ENCODE results near the gene PRKX. TPM values are rescaled to one million over a fixed set of nuclear protein-coding genes. Genes with fewer than 3 reads are reported as not detected.
"Not testable (repeated sequence)": the region's sequence is repeated elsewhere in the genome, so short reads cannot be mapped to it uniquely, and the experiment has no call there.

PRKX gene
- total and polyA plus RNA-seq, 2 donors from 2014 or later = 7.7 to 116 TPM

GRCh38 chrX:3666975-3667374, 46.5 kb downstream of the PRKX start:
- TF ChIP-seq CTCF (IDR thresholded peaks at IDR 0.05; ENCODE audit: borderline replicate concordance, extremely low read depth, insufficient read depth) = no peak
- Histone ChIP-seq H3K9ac (ENCODE audit: low read length in 3 of 3) (no peak overlapping the region), H3K4me1 (ENCODE audit: control insufficient read depth in 2 of 3, insufficient read depth in 2 of 3, low read depth in 1 of 3, low read length in 3 of 3) (no peaks in the 10 kb centered on the region), H3K4me3 (ENCODE audit: low read length in 3 of 3) (no peak overlapping the region), H3K27me3 (ENCODE audit: control insufficient read depth, insufficient read depth, low read length) (no peaks in the 10 kb centered on the region), H3K27ac (ENCODE audit: low read depth in 2 of 2, low read length in 2 of 2) (no peak overlapping the region), H3K36me3 (ENCODE audit: control insufficient read depth in 2 of 3, insufficient read depth in 3 of 3, low read length in 3 of 3) (peaks cover 0 to 2% (median 0%) of the 10 kb centered on the region in 3 donors), H3K9me3 (ENCODE audit: control insufficient read depth in 2 of 3, insufficient read depth in 1 of 3, low read length in 3 of 3) (no peaks in the 10 kb centered on the region)
- DNase-seq (no peak), FAIRE-seq (no peak)
- intact Hi-C loops (cut with DNase I) = no loop called here

GRCh38 chrX:3664921-3665320, 48.5 kb downstream of the PRKX start:
- TF ChIP-seq CTCF (IDR thresholded peaks at IDR 0.05; ENCODE audit: borderline replicate concordance, extremely low read depth, insufficient read depth) = no peak
- FAIRE-seq (no peak), DNase-seq (no peak)
- intact Hi-C loops (cut with DNase I) = no loop called here
- H3K4me1 ChIP-seq (ENCODE audit: control insufficient read depth in 2 of 3, insufficient read depth in 2 of 3, low read depth in 1 of 3, low read length in 3 of 3) = no peaks in the 10 kb centered on the region
- no peak overlapping the region for H3K27ac ChIP-seq (ENCODE audit: low read depth in 2 of 2, low read length in 2 of 2)
- H3K9ac ChIP-seq (ENCODE audit: low read length in 3 of 3) = no peak overlapping the region
- H3K27me3 ChIP-seq (ENCODE audit: control insufficient read depth, insufficient read depth, low read length) = no peaks in the 10 kb centered on the region
- H3K4me3 ChIP-seq (ENCODE audit: low read length in 3 of 3) = no peak overlapping the region
- H3K9me3 ChIP-seq (ENCODE audit: control insufficient read depth in 2 of 3, insufficient read depth in 1 of 3, low read length in 3 of 3) = no peaks in the 10 kb centered on the region
- peaks cover 0 to 2% (median 0%) of the 10 kb centered on the region in 3 donors for H3K36me3 ChIP-seq (ENCODE audit: control insufficient read depth in 2 of 3, insufficient read depth in 3 of 3, low read length in 3 of 3)

- H3K27me3 ChIP-seq (ENCODE audit: control insufficient read depth, insufficient read depth, low read length); H3K36me3 ChIP-seq (ENCODE audit: control insufficient read depth in 2 of 3, insufficient read depth in 3 of 3, low read length in 3 of 3); H3K4me3 ChIP-seq (ENCODE audit: low read length in 3 of 3); H3K9ac ChIP-seq (ENCODE audit: low read length in 3 of 3); FAIRE-seq; H3K4me1 ChIP-seq (ENCODE audit: control insufficient read depth in 2 of 3, insufficient read depth in 2 of 3, low read depth in 1 of 3, low read length in 3 of 3); DNase-seq; H3K9me3 ChIP-seq (ENCODE audit: control insufficient read depth in 2 of 3, insufficient read depth in 1 of 3, low read length in 3 of 3); intact Hi-C loops (cut with DNase I); H3K27ac ChIP-seq (ENCODE audit: low read depth in 2 of 2, low read length in 2 of 2): not testable (repeated sequence)
Measured at GRCh38 chrX:3663576-3664250, 49.7 kb downstream of the PRKX start.

GRCh38 chrX:3659761-3660160, 53.7 kb downstream of the PRKX start:
- Histone ChIP-seq H3K9ac (ENCODE audit: low read length in 3 of 3) (no peak overlapping the region), H3K4me1 (ENCODE audit: control insufficient read depth in 2 of 3, insufficient read depth in 2 of 3, low read depth in 1 of 3, low read length in 3 of 3) (no peaks in the 10 kb centered on the region), H3K36me3 (ENCODE audit: control insufficient read depth in 2 of 3, insufficient read depth in 3 of 3, low read length in 3 of 3) (peaks cover 0 to 2% (median 0%) of the 10 kb centered on the region in 3 donors), H3K9me3 (ENCODE audit: control insufficient read depth in 2 of 3, insufficient read depth in 1 of 3, low read length in 3 of 3) (no peaks in the 10 kb centered on the region), H3K27me3 (ENCODE audit: control insufficient read depth, insufficient read depth, low read length) (no peaks in the 10 kb centered on the region), H3K4me3 (ENCODE audit: low read length in 3 of 3) (no peak overlapping the region), H3K27ac (ENCODE audit: low read depth in 2 of 2, low read length in 2 of 2) (no peak overlapping the region)
- FAIRE-seq = no peak
- no peak for DNase-seq
- intact Hi-C loops (cut with DNase I) = no loop called here
- no peak for TF ChIP-seq CTCF (IDR thresholded peaks at IDR 0.05; ENCODE audit: borderline replicate concordance, extremely low read depth, insufficient read depth)
